GM21390 (cell line): Measurements from ENCODE around the gene ZNF765.
"Not testable (repeated sequence)": the region's sequence is repeated elsewhere in the genome, so short reads cannot be mapped to it uniquely, and the experiment has no call there.

Experiments used
- ATAC-seq: cut with Tn5 transposase; IDR thresholded peaks from one replicate; pipeline ENCODE4 v1.9.1; 2021; ENCODE audit not compliant: unreplicated experiment

ZNF765 gene

GRCh38 chr19:53394974-53395839 is at the start of gene ZNF765:
Gene ZNF765 (plus strand): TSS chr19:53395149. CDS start chr19:53398016, 2,867 bp downstream.
- ATAC-seq = peak; percentile 78

GRCh38 chr19:53355739-53356138 is 39.2 kb upstream of the ZNF765 start:
- no peak for ATAC-seq

- ATAC-seq = no peak
These were observed 36.9 kb upstream of the ZNF765 start for GRCh38 chr19:53357821-53358581.

GRCh38 chr19:53360056-53360455 is 34.9 kb upstream of the ZNF765 start:
- not testable (repeated sequence) for ATAC-seq

GRCh38 chr19:53365134-53365898 is 29.6 kb upstream of the ZNF765 start, which contains the start of gene ZNF525:
Gene ZNF525 (plus strand): TSS chr19:53365705. CDS start chr19:53372282, 6,577 bp downstream.
- ATAC-seq = peak; percentile 97

- ATAC-seq = peak; percentile 47
These were observed 29.0 kb upstream of the ZNF765 start for GRCh38 chr19:53365899-53366493.

- ATAC-seq = no peak
These were observed 22.8 kb upstream of the ZNF765 start for GRCh38 chr19:53372196-53372595.

GRCh38 chr19:53374288-53374687 is 20.7 kb upstream of the ZNF765 start:
- no peak for ATAC-seq

GRCh38 chr19:53374743-53375142 is 20.2 kb upstream of the ZNF765 start:
- ATAC-seq = no peak

- no peak for ATAC-seq
These were observed 13.6 kb upstream of the ZNF765 start for GRCh38 chr19:53381376-53381775.

- ATAC-seq = no peak
These were observed 6.8 kb upstream of the ZNF765 start for GRCh38 chr19:53388168-53388567.

GRCh38 chr19:53388904-53389303 is 6.0 kb upstream of the ZNF765 start:
- ATAC-seq = no peak

GRCh38 chr19:53389571-53389970 is 5.4 kb upstream of the ZNF765 start:
- ATAC-seq = no peak

- ATAC-seq = no peak
These were observed 5.0 kb upstream of the ZNF765 start for GRCh38 chr19:53389978-53390377.

GRCh38 chr19:53394522-53394973 is 401 bp upstream of the ZNF765 start:
- ATAC-seq = no peak

- ATAC-seq = not testable (repeated sequence)
These were observed 1.0 kb downstream of the ZNF765 start for GRCh38 chr19:53395840-53396524.

- no peak for ATAC-seq
These were observed 1.5 kb downstream of the ZNF765 start for GRCh38 chr19:53396525-53396868.

- not testable (repeated sequence) for ATAC-seq
These were observed 3.0 kb downstream of the ZNF765 start for GRCh38 chr19:53397918-53398317.

- no peak for ATAC-seq
These were observed 14.7 kb downstream of the ZNF765 start for GRCh38 chr19:53409505-53410204.
